Aorta (tissue), 5 donors: Measurements from ENCODE around the gene RIN3. TPM values are rescaled to one million over a fixed set of nuclear protein-coding genes. Genes with fewer than 3 reads are reported as not detected.
A peak's percentile ranks its signal among the peaks of the same experiment; 100 is the strongest.

Experiments
- ATAC-seq: fragments of 200-7000 bp; cut with Tn5 transposase; one replicate; pipeline ENCODE4 v1.9.1; 2022; ENCODE audit warnings: moderate library complexity; ENCODE audit not compliant: low FRiP score
- DNase-seq, 2 donors: peaks; one replicate each; pipeline ENCODE4 v3.0.0-alpha.2; 2020
- H3K27ac ChIP-seq, 2 donors: one replicate each; pipeline ENCODE4 v1.5.1; 2013; ENCODE audit warnings: low read length in 2 of 2, mild to moderate bottlenecking in 2 of 2, moderate library complexity in 2 of 2, control low read depth in 1 of 2, inconsistent platforms in 1 of 2, low read depth in 1 of 2
- H3K27me3 ChIP-seq, 2 donors: one replicate each; pipeline ENCODE4 v1.6.1; 2013; ENCODE audit warnings: control low read depth in 1 of 2, low read length in 1 of 2, mild to moderate bottlenecking in 1 of 2, moderate library complexity in 1 of 2; ENCODE audit not compliant: insufficient read depth in 2 of 2, control insufficient read depth in 1 of 2
- H3K36me3 ChIP-seq, 2 donors: one replicate each; pipeline ENCODE4 v1.6.1; 2013; ENCODE audit warnings: control low read depth in 1 of 2, low read length in 1 of 2, mild to moderate bottlenecking in 1 of 2; ENCODE audit not compliant: insufficient read depth in 2 of 2, control insufficient read depth in 1 of 2
- H3K4me1 ChIP-seq, 2 donors: one replicate each; pipeline ENCODE4 v1.6.1; 2013; ENCODE audit warnings: low read length in 2 of 2, control low read depth in 1 of 2, mild to moderate bottlenecking in 1 of 2, moderate library complexity in 1 of 2; ENCODE audit not compliant: insufficient read depth in 2 of 2, control insufficient read depth in 1 of 2
- H3K4me3 ChIP-seq, 2 donors: one replicate each; pipeline ENCODE4 v1.5.1; 2013; ENCODE audit warnings: low read length in 2 of 2, control low read depth in 1 of 2, mild to moderate bottlenecking in 1 of 2
- H3K9me3 ChIP-seq: one replicate; pipeline ENCODE4 v1.6.1; 2013; ENCODE audit warnings: mild to moderate bottlenecking, low read length; ENCODE audit not compliant: control insufficient read depth
- WGBS, 2 donors: extraction: QIAGEN DNeasy Blood & Tissue Kit; methylation state at CpG; one replicate each; pipeline ENCODE4 v1.1.7; 2013; 5-methylcytosine and 5-hydroxymethylcytosine counted together
- intact Hi-C, 2 donors: fragments of 100-400 bp; cut with DNase I; formaldehyde crosslinking; loops; one replicate each; pipeline versions ENCODE4 v1.14.2 to v1.15.0; 2022
- polyA plus RNA-seq, 2 donors: library from polyadenylated mRNA; stranded (reverse); fragments of 200-250 nt; gene quantifications; one replicate each; pipeline ENCODE4 v1.2.3, GENCODE V29; 2013
- total RNA-seq, 2 donors: library from RNA; stranded (reverse); fragmentation: NEBNext Ultra II Directional; extraction: Animal tissue kit (Norgen Biotek cat#: 25700); gene quantifications; one replicate each; pipeline ENCODE4 v1.2.1, GENCODE V29; 2021
- donor health status: healthy with polysubstance abuse.
- donor health status: Bipolar disorder and iron deficiency.
- donor health status: DM: no; HTN: no; CAD: no.
- donor health status: DM: no; HTN: no; CAD: no.
- donor health status: DM: yes; HTN: yes; CAD: no.

RIN3 gene
- total and polyA plus RNA-seq, 4 donors = 10.5 to 53.8 (median 30.1) TPM

DNA sequence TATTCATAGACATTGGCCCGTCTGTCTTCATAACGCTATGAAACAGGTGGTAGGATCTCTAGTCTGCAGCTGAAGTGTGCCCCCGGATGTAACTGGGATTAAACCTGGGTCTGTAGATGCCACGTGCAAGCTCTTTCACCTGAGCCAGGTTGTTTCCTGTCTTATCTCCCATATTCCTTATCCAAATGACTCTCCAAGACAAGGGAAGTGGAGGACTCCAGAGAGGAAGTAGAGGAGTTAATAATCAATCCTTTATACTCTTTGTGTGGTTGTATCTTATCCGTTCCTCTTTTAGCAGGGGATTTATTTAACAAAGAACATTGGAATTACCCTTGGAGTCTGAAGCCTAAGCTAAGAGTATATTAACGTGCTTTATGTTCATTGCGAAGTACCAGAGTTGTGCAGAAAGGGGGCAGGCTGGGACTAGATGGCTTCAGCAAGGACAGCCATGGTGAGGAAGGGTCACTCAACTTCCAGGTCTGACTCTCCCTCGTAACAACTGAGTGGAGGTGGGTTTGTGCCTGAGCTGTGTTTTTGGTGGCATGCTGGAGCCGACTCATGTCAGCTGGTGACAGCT lies 82.8 kb downstream of the RIN3 start:
- intact Hi-C loops = no loop called here
- Histone ChIP-seq H3K4me3 (no peak overlapping the region), H3K4me1 (no peaks in the 10 kb centered on the region), H3K27me3 (no peaks in the 10 kb centered on the region), H3K27ac (no peak overlapping the region), H3K36me3 (no peaks in the 10 kb centered on the region), H3K9me3 (no peaks in the 10 kb centered on the region)
- ATAC-seq = no peak
- DNase-seq = no peak
- WGBS, 2 donors = 89 to 91% methylated on average over 9 of the region's 9 CpGs

DNA sequence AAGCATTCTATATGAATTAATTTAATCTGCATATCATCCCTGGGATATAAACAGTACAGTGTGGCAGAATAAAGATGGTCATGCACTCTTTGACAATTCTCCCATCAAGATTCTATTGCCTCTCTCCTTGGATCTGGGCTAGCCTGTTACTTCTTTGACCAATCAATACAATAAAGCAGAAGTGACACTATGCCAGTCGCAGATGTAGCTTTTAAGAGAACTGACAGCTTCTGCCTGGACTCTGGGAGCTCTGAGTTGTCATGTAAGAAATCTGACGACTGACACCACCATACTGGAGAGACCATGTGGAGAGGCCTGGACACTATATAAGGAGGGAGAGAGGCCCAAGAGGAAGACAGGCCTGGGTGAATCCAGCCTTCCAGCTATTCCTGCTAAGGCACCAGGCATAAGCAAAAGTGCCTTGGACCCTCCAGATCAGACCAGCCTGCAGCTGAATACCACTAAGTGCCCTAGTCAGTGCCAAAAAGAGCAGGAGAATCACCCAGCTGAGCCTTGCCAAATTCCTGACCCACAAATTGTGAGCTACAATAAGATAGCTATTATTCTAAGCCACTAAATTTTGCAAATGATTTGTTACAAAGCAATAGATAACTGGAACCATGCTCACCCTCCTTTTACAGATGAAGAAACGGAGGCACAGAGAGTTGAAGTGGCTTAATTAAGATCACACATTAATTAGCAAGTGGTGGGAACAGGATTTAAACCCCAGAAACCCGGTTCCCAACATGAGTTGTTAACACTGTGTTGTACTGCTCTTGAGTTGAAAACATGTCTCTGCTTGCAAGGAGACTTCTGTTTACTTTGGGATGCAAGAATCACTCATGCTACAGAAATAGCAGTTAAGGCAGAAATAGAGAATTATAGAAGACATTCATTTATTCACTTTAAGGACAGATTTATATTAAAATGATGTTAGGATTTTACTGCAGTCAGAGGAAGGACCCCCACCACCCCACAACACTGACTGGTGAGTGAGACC lies 84.6 kb downstream of the RIN3 start:
- ATAC-seq (no peak), DNase-seq (no peak)
- Histone ChIP-seq H3K27me3 (no peaks in the 10 kb centered on the region), H3K9me3 (no peaks in the 10 kb centered on the region), H3K36me3 (no peaks in the 10 kb centered on the region), H3K4me1 (no peaks in the 10 kb centered on the region), H3K4me3 (no peak overlapping the region), H3K27ac (no peak overlapping the region)
- WGBS, 2 donors = 92 to 93% methylated on average over 4 of the region's 4 CpGs
- intact Hi-C loops = no loop called here

DNA sequence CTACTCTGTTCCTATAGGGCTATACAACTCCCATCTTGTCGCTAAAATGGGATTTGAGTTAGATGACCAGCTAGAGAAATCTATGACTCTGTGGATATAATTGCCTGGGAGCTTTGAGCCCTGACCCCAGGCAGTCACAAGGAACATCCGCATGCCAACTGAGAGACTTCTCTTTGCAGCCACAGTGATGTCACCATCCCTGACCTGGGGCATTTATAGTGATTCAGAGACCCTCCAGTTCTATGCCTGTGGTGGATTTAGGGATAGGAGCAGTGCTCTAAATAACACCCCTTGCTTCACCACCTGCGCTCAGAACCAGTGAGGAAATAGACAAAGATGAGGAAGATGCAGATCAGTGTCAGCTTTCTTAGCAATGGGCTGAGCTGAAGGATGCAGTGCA lies 86.2 kb downstream of the RIN3 start:
- no peaks in the 10 kb centered on the region for H3K36me3 ChIP-seq
- WGBS, 2 donors = 96 to 99% methylated on average over 3 of the region's 3 CpGs
- H3K27me3 ChIP-seq = no peaks in the 10 kb centered on the region
- ATAC-seq = no peak
- DNase-seq = no peak
- no peaks in the 10 kb centered on the region for H3K9me3 ChIP-seq
- peaks cover 0 to 3% of the 10 kb centered on the region in 2 donors for H3K4me1 ChIP-seq
- H3K4me3 ChIP-seq = no peak overlapping the region
- peak overlapping the region in 1 of 2 donors; percentile 28 for H3K27ac ChIP-seq
- intact Hi-C loops = loop anchor here (5.0 kb wide), 3 partner anchors 47 to 143 kb away; no protein-coding TSS in a partner anchor

DNA sequence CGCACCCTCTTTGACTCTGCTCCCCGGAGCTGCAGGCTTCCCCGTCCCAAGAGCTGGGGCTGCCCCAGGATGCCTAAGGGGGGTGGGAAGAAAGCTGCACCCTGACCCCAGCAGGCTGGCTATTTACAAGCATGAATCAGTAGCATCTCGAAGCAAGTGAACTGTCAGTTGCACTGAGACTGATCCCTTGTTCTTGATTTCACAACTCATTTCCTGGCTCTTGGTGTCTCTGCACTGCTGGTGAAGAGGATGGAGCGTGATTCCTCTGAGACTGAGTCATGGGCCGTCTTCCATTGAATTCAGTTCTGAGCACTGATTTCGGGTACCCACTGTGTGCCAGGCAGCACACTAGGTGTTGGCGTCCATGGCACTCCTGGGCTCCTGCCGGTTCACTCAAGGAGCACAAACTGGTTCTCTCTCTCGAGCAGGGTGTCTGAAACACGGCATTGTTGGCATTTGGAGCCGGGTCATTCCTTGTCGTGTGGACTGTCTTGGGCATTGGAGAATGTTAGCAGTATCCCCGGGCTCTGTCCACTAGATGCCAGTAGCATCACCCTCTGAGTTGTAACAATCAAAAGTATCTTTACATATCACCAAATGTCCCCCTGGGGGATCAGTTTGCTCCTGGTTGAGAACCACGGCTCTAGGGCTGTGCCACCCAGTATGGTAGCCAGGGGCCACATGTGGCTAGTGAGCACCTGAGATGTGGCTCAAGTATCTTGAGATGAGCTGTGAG lies 86.9 kb downstream of the RIN3 start:
- DNase-seq = no peak
- peak overlapping the region in 1 of 2 donors; percentile 48 for H3K27ac ChIP-seq

DNA sequence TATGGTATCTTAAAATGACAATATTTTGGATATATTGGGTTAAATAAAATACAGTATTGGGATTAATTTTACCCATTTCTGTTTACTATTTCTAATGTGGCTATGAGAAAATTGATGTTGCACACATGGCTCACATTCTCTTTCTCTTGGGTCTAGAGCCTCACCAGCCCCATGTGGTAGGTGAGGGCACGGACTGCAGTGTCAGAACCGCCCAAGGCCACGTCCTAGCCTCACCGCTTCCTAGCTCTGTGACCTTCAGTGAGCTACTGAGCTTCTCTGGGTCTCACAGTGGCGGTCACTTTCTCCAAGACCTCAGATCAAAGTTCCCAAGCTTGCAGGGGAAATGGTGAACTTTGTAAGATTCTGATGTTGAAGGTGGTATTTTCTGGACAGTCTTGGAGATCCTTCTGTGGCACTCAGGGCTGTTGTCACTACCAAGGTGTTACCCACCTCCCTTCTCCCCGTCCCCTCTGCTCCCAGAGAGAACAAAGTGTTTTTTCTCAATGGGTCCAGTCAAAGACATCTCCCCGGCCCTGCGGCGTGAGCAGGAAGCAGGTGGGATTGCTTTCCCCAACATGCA lies 87.6 kb downstream of the RIN3 start:
- Histone ChIP-seq H3K4me1 (peaks cover 0 to 3% of the 10 kb centered on the region in 2 donors), H3K4me3 (no peak overlapping the region), H3K36me3 (no peaks in the 10 kb centered on the region), H3K27me3 (no peaks in the 10 kb centered on the region), H3K27ac (peak overlapping the region; percentile 90 to 98), H3K9me3 (no peaks in the 10 kb centered on the region)
- 91 to 95% methylated on average over 9 of the region's 9 CpGs for WGBS, 2 donors
- ATAC-seq (no peak), DNase-seq (no peak)
- intact Hi-C loops = loop anchor here (5.0 kb wide), 3 partner anchors 46 to 144 kb away; no protein-coding TSS in a partner anchor

More for the DNA sequence above, 86.9 kb downstream of the RIN3 start:
- H3K4me1 ChIP-seq = peaks cover 0 to 3% of the 10 kb centered on the region in 2 donors
- H3K4me3 ChIP-seq = no peak overlapping the region
- no peaks in the 10 kb centered on the region for H3K36me3 ChIP-seq
- 78 to 82% methylated on average over 15 of the region's 15 CpGs for WGBS, 2 donors
- no peak for ATAC-seq
- no peaks in the 10 kb centered on the region for H3K9me3 ChIP-seq
- intact Hi-C loops = loop anchor here (5.0 kb wide), 3 partner anchors 47 to 143 kb away; no protein-coding TSS in a partner anchor
- no peaks in the 10 kb centered on the region for H3K27me3 ChIP-seq

DNA sequence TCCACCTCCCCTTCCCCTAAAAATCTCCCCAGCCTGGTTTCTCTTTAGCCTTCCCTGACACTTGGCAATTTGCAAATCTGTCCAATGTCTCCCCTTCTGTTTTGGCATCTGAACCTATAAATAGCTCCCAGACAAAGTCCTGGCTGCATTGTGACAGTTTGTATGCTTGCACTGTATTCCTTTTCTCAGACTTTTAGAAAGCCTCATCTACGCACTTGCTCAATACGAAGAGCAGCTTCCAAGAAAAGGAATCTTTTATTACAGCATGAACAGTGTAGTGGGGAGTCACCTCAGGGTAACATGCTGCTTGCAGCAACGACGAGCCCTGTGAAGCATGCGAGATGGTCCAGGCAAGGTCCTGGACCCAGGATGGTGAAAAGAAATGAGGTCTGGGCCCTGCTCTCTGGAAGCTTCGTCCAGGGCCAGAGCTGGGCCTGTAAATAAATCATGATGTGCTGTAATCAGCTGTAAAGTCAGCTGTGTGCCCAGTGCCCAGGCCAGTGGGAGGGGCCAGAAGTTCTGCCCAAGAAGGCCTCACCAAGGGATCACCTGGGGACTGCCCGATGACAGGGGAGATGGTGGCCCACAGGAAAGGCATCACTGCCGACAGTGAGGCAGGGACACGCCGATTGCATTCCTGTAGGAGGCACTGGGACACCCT lies 88.3 kb downstream of the RIN3 start:
- 16 to 23% methylated on average over 10 of the region's 10 CpGs for WGBS, 2 donors
- intact Hi-C loops = loop anchor here (2.0 to 5.0 kb wide), 5 partner anchors 13 to 145 kb away; no protein-coding TSS in a partner anchor
- Histone ChIP-seq H3K9me3 (no peaks in the 10 kb centered on the region), H3K27me3 (no peaks in the 10 kb centered on the region), H3K4me1 (peaks cover 0 to 3% of the 10 kb centered on the region in 2 donors), H3K27ac (peak overlapping the region; percentile 90 to 98), H3K36me3 (no peaks in the 10 kb centered on the region), H3K4me3 (no peak overlapping the region)
- peak; percentile 37 for ATAC-seq
- DNase-seq = no peak

DNA sequence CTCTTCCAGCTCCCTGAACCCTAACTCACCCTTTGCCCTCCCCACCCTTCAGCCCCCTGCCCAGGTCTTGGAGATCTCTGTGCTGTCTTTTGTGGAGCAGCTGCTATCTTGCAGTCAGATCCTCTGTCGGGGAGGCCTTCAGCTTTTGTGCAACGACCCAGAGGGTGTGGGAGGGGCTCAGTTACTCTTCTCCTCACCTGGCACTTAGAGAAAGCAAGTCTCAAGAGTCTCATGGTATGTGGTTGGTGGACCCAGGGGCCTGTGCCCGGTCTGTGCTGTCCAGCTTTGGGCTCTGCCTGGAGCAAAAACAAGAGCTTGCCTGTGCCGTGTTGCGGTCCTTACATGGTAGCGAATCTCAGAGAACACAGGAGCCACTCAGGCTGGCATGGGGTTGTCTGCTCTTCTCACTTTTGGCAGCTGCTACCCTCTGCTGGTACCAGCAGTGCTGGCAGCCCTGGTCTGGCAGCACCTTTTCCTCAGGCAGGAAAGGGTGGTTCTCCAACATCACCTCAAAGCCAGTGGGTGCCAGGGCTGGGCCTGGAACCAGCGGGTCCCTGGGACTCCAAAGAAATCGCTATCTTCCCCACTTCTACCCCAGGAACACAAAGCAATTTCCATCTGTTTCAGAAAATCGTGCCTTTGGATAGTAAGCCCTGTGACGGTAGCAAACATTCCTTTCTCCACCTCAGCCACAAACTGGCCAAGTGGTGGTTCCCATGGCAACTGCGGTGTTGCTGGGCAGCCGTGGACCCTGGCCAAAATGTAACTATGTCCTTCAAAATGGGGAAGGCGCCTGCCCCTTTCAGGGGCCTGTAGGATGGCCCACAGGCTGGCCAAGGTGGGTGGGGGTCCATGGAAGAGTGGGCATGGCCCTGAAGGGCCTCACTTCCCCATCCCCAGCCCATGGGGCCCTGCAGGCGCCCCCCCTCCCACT lies 90.0 kb downstream of the RIN3 start:
- no peaks in the 10 kb centered on the region for H3K36me3 ChIP-seq
- 12 to 13% methylated on average over 14 of the region's 14 CpGs for WGBS, 2 donors
- DNase-seq = peak; percentile 77 to 88
- intact Hi-C loops = loop anchor here (2.0 to 5.0 kb wide), 5 partner anchors 15 to 146 kb away; no protein-coding TSS in a partner anchor
- no peaks in the 10 kb centered on the region for H3K27me3 ChIP-seq
- ATAC-seq = peak; percentile 84
- no peaks in the 10 kb centered on the region for H3K9me3 ChIP-seq
- peaks cover 0 to 3% of the 10 kb centered on the region in 2 donors for H3K4me1 ChIP-seq
- H3K4me3 ChIP-seq = no peak overlapping the region
- peak overlapping the region; percentile 90 to 98 for H3K27ac ChIP-seq
